Measurements from ENCODE around the gene TBC1D21. TPM values are rescaled to one million over a fixed set of nuclear protein-coding genes. Genes with fewer than 3 reads are reported as not detected.

Gene TBC1D21
- total and polyA plus RNA-seq, 9 of the 15 experiments (the other 6 are each of a cell fraction or from before 2014, with no cell fraction given): not detected

DNA sequence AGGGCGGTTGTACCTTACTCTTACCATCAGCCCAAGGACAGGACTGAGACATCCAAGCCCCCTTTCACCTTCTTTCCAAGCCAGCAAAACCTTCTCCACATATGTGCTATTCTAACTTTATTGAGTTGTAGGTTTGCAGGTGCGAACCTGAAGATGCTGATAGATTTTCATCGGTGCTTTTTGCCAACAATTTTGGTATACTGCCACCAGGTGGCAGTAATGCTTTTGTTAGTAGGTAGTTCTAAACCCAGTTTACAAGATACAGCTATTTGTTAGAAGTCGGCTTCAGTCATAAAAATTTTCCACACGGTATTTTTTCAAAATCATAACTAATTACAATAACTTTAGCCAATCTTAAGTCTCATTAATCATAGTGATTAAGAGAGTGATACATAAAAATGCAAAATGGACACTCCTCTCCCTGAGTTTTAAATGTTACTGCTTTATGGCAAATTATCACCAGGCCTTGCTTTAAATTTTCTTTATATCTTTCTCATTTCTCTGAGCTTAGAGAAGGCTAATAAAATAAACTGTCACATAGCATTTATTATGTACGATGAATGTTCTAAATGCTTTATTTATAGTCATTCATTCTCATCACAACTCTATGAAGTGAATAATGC lies 636 bp downstream of the TBC1D21 start (continued):
- TF ChIP-seq, protein P1, sequence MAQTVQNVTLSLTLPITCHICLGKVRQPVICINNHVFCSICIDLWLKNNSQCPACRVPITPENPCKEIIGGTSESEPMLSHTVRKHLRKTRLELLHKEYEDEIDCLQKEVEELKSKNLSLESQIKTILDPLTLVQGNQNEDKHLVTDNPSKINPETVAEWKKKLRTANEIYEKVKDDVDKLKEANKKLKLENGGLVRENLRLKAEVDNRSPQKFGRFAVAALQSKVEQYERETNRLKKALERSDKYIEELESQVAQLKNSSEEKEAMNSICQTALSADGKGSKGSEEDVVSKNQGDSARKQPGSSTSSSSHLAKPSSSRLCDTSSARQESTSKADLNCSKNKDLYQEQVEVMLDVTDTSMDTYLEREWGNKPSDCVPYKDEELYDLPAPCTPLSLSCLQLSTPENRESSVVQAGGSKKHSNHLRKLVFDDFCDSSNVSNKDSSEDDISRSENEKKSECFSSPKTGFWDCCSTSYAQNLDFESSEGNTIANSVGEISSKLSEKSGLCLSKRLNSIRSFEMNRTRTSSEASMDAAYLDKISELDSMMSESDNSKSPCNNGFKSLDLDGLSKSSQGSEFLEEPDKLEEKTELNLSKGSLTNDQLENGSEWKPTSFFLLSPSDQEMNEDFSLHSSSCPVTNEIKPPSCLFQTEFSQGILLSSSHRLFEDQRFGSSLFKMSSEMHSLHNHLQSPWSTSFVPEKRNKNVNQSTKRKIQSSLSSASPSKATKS (CRISPR knock-in tag; IDR thresholded peaks at IDR 0.05): no peak
- TF ChIP-seq MCM3 (IDR thresholded peaks at IDR 0.05) (no peak), HMGN3 (IDR thresholded peaks at IDR 0.05; ENCODE audit: borderline replicate concordance, extremely low read depth, insufficient read length, low read depth, low read length) (no peak), MEF2D (tag; conservative IDR thresholded peaks at IDR 0.05; ENCODE audit: low read depth) (no peak), RAD21 (CRISPR knock-in tag; conservative IDR thresholded peaks at IDR 0.05 in 1 of 2, IDR thresholded peaks at IDR 0.05 in 1 of 2) (peak; percentile 44 to 58), FOXK1 (CRISPR knock-in tag; IDR thresholded peaks at IDR 0.05; ENCODE audit: borderline replicate concordance) (no peak), U2AF1 (optimal IDR thresholded peaks at IDR 0.05; ENCODE audit: low read depth, low read length) (no peak), GTF2F1 (IDR thresholded peaks at IDR 0.05; ENCODE audit: low read depth, low read length) (no peak), SP2 (IDR thresholded peaks at IDR 0.05; ENCODE audit: extremely low read depth, low read depth, low read length, poor library complexity, severe bottlenecking) (no peak), SMC3 (conservative IDR thresholded peaks at IDR 0.05; ENCODE audit: insufficient read depth, low read depth, low read length) (peak; percentile 36; the same call in 1 of the 2 replicates), SIN3B (IDR thresholded peaks at IDR 0.05; ENCODE audit: low read depth) (no peak), CBFA2T3 (IDR thresholded peaks at IDR 0.05) (no peak), ZNF431 (CRISPR knock-in tag; IDR thresholded peaks at IDR 0.05) (no peak)
- TF ChIP-seq, protein P2, sequence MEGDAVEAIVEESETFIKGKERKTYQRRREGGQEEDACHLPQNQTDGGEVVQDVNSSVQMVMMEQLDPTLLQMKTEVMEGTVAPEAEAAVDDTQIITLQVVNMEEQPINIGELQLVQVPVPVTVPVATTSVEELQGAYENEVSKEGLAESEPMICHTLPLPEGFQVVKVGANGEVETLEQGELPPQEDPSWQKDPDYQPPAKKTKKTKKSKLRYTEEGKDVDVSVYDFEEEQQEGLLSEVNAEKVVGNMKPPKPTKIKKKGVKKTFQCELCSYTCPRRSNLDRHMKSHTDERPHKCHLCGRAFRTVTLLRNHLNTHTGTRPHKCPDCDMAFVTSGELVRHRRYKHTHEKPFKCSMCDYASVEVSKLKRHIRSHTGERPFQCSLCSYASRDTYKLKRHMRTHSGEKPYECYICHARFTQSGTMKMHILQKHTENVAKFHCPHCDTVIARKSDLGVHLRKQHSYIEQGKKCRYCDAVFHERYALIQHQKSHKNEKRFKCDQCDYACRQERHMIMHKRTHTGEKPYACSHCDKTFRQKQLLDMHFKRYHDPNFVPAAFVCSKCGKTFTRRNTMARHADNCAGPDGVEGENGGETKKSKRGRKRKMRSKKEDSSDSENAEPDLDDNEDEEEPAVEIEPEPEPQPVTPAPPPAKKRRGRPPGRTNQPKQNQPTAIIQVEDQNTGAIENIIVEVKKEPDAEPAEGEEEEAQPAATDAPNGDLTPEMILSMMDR (IDR thresholded peaks at IDR 0.05 in 2 of 3, conservative IDR thresholded peaks at IDR 0.05 in 1 of 3; ENCODE audit: insufficient read depth in 2 of 3, low read depth in 1 of 3, low read length in 3 of 3): peak; percentile 61 to 72 (median 62)
- TF ChIP-seq, protein P3, sequence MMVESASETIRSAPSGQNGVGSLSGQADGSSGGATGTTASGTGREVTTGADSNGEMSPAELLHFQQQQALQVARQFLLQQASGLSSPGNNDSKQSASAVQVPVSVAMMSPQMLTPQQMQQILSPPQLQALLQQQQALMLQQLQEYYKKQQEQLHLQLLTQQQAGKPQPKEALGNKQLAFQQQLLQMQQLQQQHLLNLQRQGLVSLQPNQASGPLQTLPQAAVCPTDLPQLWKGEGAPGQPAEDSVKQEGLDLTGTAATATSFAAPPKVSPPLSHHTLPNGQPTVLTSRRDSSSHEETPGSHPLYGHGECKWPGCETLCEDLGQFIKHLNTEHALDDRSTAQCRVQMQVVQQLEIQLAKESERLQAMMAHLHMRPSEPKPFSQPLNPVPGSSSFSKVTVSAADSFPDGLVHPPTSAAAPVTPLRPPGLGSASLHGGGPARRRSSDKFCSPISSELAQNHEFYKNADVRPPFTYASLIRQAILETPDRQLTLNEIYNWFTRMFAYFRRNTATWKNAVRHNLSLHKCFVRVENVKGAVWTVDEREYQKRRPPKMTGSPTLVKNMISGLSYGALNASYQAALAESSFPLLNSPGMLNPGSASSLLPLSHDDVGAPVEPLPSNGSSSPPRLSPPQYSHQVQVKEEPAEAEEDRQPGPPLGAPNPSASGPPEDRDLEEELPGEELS (CRISPR knock-in tag; IDR thresholded peaks at IDR 0.05; ENCODE audit: borderline replicate concordance): no peak

Data from K562 (cell line).